Stimulated activated naive CD4-positive, alpha-beta T cell treated with Interleukin-2 at 50 U/mL for 16 hours (primary cell): ENCODE results near the gene MICAL2.

ENCODE experiments used
- DNase-seq: peaks from one replicate; lab custom pipeline; 2025; lab: John Stamatoyannopoulos, UW

Gene MICAL2

GRCh38 chr11:12211331-12212065, 101.1 kb downstream of the MICAL2 start:
- no peak for DNase-seq

- no peak for DNase-seq
Measured at GRCh38 chr11:12212174-12212820, 101.9 kb downstream of the MICAL2 start.

GRCh38 chr11:12212821-12213185, 102.4 kb downstream of the MICAL2 start:
- no peak for DNase-seq

- no peak for DNase-seq
Measured at GRCh38 chr11:12213883-12214282, 103.5 kb downstream of the MICAL2 start.

GRCh38 chr11:12214751-12215150, 104.4 kb downstream of the MICAL2 start:
- no peak for DNase-seq

- DNase-seq, result no peak
Measured at GRCh38 chr11:12215181-12215593, 104.8 kb downstream of the MICAL2 start.

GRCh38 chr11:12216041-12216451, 105.7 kb downstream of the MICAL2 start:
- DNase-seq, result no peak

GRCh38 chr11:12216671-12217374, 106.4 kb downstream of the MICAL2 start:
- no peak for DNase-seq

GRCh38 chr11:12217879-12218278, 107.5 kb downstream of the MICAL2 start:
- no peak for DNase-seq

- no peak for DNase-seq
Measured at GRCh38 chr11:12218909-12219308, 108.5 kb downstream of the MICAL2 start.

- no peak for DNase-seq
Measured at GRCh38 chr11:12219757-12220156, 109.4 kb downstream of the MICAL2 start.

- no peak for DNase-seq
Measured at GRCh38 chr11:12220305-12220704, 109.9 kb downstream of the MICAL2 start.

GRCh38 chr11:12221051-12221535, 110.7 kb downstream of the MICAL2 start:
- DNase-seq, result no peak

- DNase-seq, result no peak
Measured at GRCh38 chr11:12222055-12222792, 111.8 kb downstream of the MICAL2 start.

- no peak for DNase-seq
Measured at GRCh38 chr11:12223771-12224536, 113.6 kb downstream of the MICAL2 start.

- DNase-seq, result peak; percentile 86
Measured at GRCh38 chr11:12224537-12224893, 114.1 kb downstream of the MICAL2 start.

GRCh38 chr11:12225046-12225739, 114.8 kb downstream of the MICAL2 start:
- DNase-seq, result no peak

GRCh38 chr11:12226093-12226492, 115.7 kb downstream of the MICAL2 start:
- DNase-seq, result no peak

GRCh38 chr11:12229450-12230229, 119.2 kb downstream of the MICAL2 start:
- DNase-seq, result no peak

GRCh38 chr11:12232160-12232559, 121.8 kb downstream of the MICAL2 start:
- no peak for DNase-seq
